Fibroblast of pulmonary artery (primary cell): Measurements from ENCODE around the gene FREY1.
A peak's percentile ranks its signal among the peaks of the same experiment; 100 is the strongest.

Experiments
- DNase-seq: peaks from one replicate; pipeline ENCODE4 v3.0.0-alpha.2; 2010; ENCODE audit warnings: low read depth
- H3K4me3 ChIP-seq: replicated peaks from 2 replicates; pipeline ENCODE4 v1.5.1; 2011; ENCODE audit warnings: low read depth, mild to moderate bottlenecking, control low read depth, low read length, moderate library complexity
- TF ChIP-seq, protein P1 (sequence below): IDR thresholded peaks from 2 replicates; pipeline ENCODE4 v1.5.1; 2011; ENCODE audit warnings: mild to moderate bottlenecking, control low read depth, low read length, inconsistent platforms; ENCODE audit errors: missing control alignments

FREY1 gene

DNA sequence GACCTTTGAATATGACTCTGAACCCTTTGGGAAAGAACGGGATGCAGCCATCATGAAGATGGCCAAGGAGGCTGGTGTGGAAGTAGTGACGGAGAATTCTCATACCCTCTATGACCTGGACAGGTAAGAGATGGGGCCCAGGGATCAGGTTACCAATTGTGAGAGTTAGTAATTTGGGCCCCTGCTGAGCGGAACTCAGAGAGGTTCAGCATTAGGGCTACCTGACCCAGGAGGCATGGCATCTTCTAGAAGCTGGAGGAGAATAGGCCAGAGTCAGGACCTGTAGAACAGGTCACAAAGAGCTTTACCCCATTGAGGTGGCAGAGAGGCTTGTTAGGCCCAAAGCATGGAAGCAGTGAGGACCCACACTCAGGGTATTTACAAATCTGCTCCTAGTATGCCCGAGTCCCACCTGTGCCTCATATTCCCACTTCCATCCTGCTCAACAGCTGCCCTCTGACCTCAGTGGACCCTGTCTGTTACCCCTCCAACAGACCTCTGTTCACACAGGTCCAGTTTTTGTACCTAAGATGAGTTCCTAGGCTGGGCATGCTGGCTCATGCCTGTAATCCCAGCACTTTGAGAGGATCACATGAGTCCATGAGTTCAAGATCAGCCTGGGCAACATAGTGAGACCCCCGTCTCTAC is 48.2 kb downstream of the FREY1 start:
- no peak for DNase-seq
- TF ChIP-seq, protein P1, sequence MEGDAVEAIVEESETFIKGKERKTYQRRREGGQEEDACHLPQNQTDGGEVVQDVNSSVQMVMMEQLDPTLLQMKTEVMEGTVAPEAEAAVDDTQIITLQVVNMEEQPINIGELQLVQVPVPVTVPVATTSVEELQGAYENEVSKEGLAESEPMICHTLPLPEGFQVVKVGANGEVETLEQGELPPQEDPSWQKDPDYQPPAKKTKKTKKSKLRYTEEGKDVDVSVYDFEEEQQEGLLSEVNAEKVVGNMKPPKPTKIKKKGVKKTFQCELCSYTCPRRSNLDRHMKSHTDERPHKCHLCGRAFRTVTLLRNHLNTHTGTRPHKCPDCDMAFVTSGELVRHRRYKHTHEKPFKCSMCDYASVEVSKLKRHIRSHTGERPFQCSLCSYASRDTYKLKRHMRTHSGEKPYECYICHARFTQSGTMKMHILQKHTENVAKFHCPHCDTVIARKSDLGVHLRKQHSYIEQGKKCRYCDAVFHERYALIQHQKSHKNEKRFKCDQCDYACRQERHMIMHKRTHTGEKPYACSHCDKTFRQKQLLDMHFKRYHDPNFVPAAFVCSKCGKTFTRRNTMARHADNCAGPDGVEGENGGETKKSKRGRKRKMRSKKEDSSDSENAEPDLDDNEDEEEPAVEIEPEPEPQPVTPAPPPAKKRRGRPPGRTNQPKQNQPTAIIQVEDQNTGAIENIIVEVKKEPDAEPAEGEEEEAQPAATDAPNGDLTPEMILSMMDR = no peak
- no peak overlapping the region for H3K4me3 ChIP-seq

DNA sequence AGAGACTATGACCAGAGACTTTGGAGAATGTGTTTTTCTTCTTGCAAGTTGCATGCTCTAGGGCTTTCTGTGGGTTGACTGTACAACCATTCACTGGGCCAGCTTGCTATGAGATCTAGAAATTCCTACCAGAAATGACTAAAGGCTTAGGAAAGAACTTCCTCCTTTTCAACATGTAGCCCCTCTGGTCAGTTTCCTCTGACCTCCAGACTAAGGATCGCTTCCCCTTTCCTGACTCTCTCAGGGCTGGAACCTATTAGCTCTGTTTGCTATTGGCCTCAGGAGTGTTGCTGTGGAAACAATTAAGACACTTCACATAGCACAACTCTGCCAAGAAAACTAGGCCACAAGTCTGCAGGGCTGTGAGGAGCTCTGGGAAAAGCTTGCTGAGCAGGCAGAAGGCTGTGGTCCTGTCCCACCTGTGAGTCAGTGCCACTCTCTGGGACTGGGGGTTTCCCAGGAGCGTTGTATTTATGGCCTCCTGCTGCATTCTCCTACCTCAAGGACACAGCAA is 49.1 kb downstream of the FREY1 start:
- H3K4me3 ChIP-seq = no peak overlapping the region
- DNase-seq = peak; percentile 84
- TF ChIP-seq, protein P1 = no peak
